ENCODE measurements around the gene PNMA6A. TPM values are rescaled to one million over a fixed set of nuclear protein-coding genes. Genes with fewer than 3 reads are reported as not detected.
"Not testable (repeated sequence)": the region's sequence is repeated elsewhere in the genome, so short reads cannot be mapped to it uniquely, and the experiment has no call there.

PNMA6A gene
- polyA plus RNA-seq, 1 of the 3 experiments (the other 2 are of a cell fraction): 0.81 TPM

GRCh38 chrX:153074935-153075334 lies 2.7 kb downstream of the PNMA6A start (continued):
- TF ChIP-seq MEF2A (IDR thresholded peaks at IDR 0.05; ENCODE audit: borderline replicate concordance, low read depth): no peak

- WGBS (ENCODE audit: low lambda C conversion rate): no CpG with 5 or more reads among the region's 14 CpGs
- POLR2A ChIA-PET: no interaction called here
Measured at GRCh38 chrX:153075366-153075765, 3.1 kb downstream of the PNMA6A start.

GRCh38 chrX:153077437-153078135 lies 5.3 kb downstream of the PNMA6A start:
- POLR2A ChIA-PET; H3K9ac ChIP-seq; H3K4me3 ChIP-seq (ENCODE audit: low read depth in 2 of 2, low read length in 1 of 2); H4K20me1 ChIP-seq (ENCODE audit: insufficient read depth); H3K9me2 ChIP-seq; H3F3A ChIP-seq (replicated peaks; ENCODE audit: insufficient read depth); H3K27me3 ChIP-seq (ENCODE audit: insufficient read depth); H3K4me2 ChIP-seq; H3K4me1 ChIP-seq (ENCODE audit: control insufficient read depth in 1 of 2, insufficient read depth in 2 of 2, low read depth in 1 of 2, low read length in 1 of 2); H2AFZ ChIP-seq (ENCODE audit: low read depth); DNase-seq; H3K79me2 ChIP-seq (ENCODE audit: insufficient read depth); H3K36me3 ChIP-seq (replicated peaks in 1 of 2; ENCODE audit: control insufficient read depth in 1 of 2, insufficient read depth in 2 of 2, low read length in 1 of 2); H3K9me3 ChIP-seq; H3K27ac ChIP-seq (ENCODE audit: low read depth in 2 of 2, low read length in 1 of 2); CTCF ChIA-PET: not testable (repeated sequence)
- no CpG with 5 or more reads among the region's 76 CpGs for WGBS (ENCODE audit: low lambda C conversion rate)

More at GRCh38 chrX:153075366-153075765, 3.1 kb downstream of the PNMA6A start:
- Histone ChIP-seq H3K9ac (no peak overlapping the region), H3K4me1 (ENCODE audit: control insufficient read depth in 1 of 2, insufficient read depth in 2 of 2, low read depth in 1 of 2, low read length in 1 of 2) (no peaks in the 10 kb centered on the region), H3K36me3 (replicated peaks in 1 of 2; ENCODE audit: control insufficient read depth in 1 of 2, insufficient read depth in 2 of 2, low read length in 1 of 2) (no peaks in the 10 kb centered on the region), H4K20me1 (ENCODE audit: insufficient read depth) (no peaks in the 10 kb centered on the region), H3K27ac (ENCODE audit: low read depth in 2 of 2, low read length in 1 of 2) (no peak overlapping the region), H3F3A (replicated peaks; ENCODE audit: insufficient read depth) (no peaks in the 10 kb centered on the region), H3K79me2 (ENCODE audit: insufficient read depth) (no peaks in the 10 kb centered on the region), H3K4me2 (no peak overlapping the region), H2AFZ (ENCODE audit: low read depth) (no peak overlapping the region), H3K9me3 (no peaks in the 10 kb centered on the region), H3K9me2 (no peaks in the 10 kb centered on the region), H3K4me3 (ENCODE audit: low read depth in 2 of 2, low read length in 1 of 2) (no peak overlapping the region), H3K27me3 (ENCODE audit: insufficient read depth) (no peaks in the 10 kb centered on the region)
- CTCF ChIA-PET: no interaction called here
- DNase-seq: no peak
- TF ChIP-seq FOXM1 (IDR thresholded peaks at IDR 0.05; ENCODE audit: low read depth): no peak

DNA sequence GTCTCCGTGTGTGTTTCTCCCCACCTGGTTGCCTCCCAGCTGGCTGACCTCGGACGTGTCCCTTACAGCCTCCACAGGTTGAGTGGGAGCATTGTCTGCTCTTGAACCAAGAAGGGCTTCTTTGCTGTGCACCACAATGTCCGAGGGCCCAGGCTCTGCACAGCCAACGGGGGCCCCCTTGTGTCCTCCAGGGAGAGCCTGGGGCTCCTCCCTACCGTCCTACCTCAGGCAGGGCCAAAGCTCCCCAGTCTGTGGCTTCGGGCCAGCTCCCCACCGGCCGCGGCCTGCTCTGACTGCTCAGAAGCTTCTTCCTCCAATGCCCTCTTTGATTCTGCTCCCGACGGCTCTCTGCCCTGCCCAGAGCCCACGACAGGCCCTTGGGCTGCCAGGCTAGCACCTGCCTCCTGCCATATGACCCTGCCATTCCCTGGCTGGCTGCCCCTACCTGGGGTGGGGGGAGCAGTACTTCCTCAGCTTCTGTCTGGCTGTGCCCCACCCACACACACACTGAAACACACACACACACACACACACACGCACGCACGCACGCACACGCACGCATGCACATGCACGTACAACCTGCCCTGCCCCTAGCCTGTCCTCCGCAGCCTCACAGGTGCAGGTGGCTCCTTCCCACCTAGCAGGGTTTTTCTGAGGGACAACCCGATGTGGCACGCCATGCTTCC lies 11.1 kb downstream of the PNMA6A start:
- H3F3A ChIP-seq (replicated peaks; ENCODE audit: insufficient read depth); DNase-seq; H3K9me3 ChIP-seq; CTCF ChIA-PET; POLR2A ChIA-PET; H3K9ac ChIP-seq; H3K4me2 ChIP-seq; H3K36me3 ChIP-seq (replicated peaks in 1 of 2; ENCODE audit: control insufficient read depth in 1 of 2, insufficient read depth in 2 of 2, low read length in 1 of 2); H3K4me3 ChIP-seq (ENCODE audit: low read depth in 2 of 2, low read length in 1 of 2); H3K79me2 ChIP-seq (ENCODE audit: insufficient read depth); H3K27ac ChIP-seq (ENCODE audit: low read depth in 2 of 2, low read length in 1 of 2); H3K4me1 ChIP-seq (ENCODE audit: control insufficient read depth in 1 of 2, insufficient read depth in 2 of 2, low read depth in 1 of 2, low read length in 1 of 2); H2AFZ ChIP-seq (ENCODE audit: low read depth); H3K9me2 ChIP-seq; H4K20me1 ChIP-seq (ENCODE audit: insufficient read depth): not testable (repeated sequence)
- WGBS (ENCODE audit: low lambda C conversion rate): no CpG with 5 or more reads among the region's 23 CpGs
- H3K27me3 ChIP-seq (ENCODE audit: insufficient read depth): peaks cover 32% of the 10 kb centered on the region; the same call in 1 of the 2 replicates

DNA sequence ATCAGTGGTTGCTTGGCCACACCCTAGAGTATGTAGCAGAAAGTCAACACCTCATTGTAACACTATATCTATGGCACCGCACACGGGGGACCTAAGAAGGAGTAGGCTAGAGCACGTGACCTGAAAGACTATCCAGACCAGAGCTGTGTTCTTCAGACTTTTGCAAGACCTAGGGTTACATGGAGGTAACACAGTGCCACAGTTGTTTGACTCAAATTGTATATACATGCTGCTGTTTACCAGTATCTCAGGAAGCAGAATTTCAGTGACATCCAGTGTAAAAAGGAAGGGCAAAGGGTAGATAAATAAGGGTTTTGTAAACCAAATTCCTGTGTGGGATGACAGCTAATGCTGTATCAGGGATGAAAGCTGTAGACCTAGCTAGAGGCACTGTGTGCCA lies 30.2 kb downstream of the PNMA6A start:
- Histone ChIP-seq H3K9ac (no peak overlapping the region), H2AFZ (ENCODE audit: low read depth) (no peak overlapping the region), H3K79me2 (ENCODE audit: insufficient read depth) (no peaks in the 10 kb centered on the region), H3K4me1 (ENCODE audit: control insufficient read depth in 1 of 2, insufficient read depth in 2 of 2, low read depth in 1 of 2, low read length in 1 of 2) (no peaks in the 10 kb centered on the region), H3K4me2 (no peak overlapping the region), H3K4me3 (ENCODE audit: low read depth in 2 of 2, low read length in 1 of 2) (no peak overlapping the region), H3K36me3 (replicated peaks in 1 of 2; ENCODE audit: control insufficient read depth in 1 of 2, insufficient read depth in 2 of 2, low read length in 1 of 2) (no peaks in the 10 kb centered on the region), H3K27ac (ENCODE audit: low read depth in 2 of 2, low read length in 1 of 2) (no peak overlapping the region), H4K20me1 (ENCODE audit: insufficient read depth) (no peaks in the 10 kb centered on the region), H3K9me2 (no peaks in the 10 kb centered on the region), H3K27me3 (ENCODE audit: insufficient read depth) (no peaks in the 10 kb centered on the region; the same call in 1 of the 2 replicates), H3K9me3 (no peaks in the 10 kb centered on the region), H3F3A (replicated peaks; ENCODE audit: insufficient read depth) (no peaks in the 10 kb centered on the region)
- TF ChIP-seq NRF1 (IDR thresholded peaks at IDR 0.05; ENCODE audit: low read depth, low read length) (no peak), RXRA (IDR thresholded peaks at IDR 0.05; ENCODE audit: borderline replicate concordance, low read depth) (no peak), EP300 (IDR thresholded peaks at IDR 0.05; ENCODE audit: borderline replicate concordance in 1 of 2, low read depth in 1 of 2, low read length in 1 of 2) (no peak), JUND (IDR thresholded peaks at IDR 0.05) (no peak), YY1 (IDR thresholded peaks at IDR 0.05; ENCODE audit: low read depth) (no peak), USF1 (IDR thresholded peaks at IDR 0.05; ENCODE audit: borderline replicate concordance, low read depth) (no peak), TEAD4 (IDR thresholded peaks at IDR 0.05; ENCODE audit: borderline replicate concordance, insufficient read depth) (no peak), IRF3 (IDR thresholded peaks at IDR 0.05; ENCODE audit: low read depth, low read length) (no peak)
- TF ChIP-seq, protein P1, sequence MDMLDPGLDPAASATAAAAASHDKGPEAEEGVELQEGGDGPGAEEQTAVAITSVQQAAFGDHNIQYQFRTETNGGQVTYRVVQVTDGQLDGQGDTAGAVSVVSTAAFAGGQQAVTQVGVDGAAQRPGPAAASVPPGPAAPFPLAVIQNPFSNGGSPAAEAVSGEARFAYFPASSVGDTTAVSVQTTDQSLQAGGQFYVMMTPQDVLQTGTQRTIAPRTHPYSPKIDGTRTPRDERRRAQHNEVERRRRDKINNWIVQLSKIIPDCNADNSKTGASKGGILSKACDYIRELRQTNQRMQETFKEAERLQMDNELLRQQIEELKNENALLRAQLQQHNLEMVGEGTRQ (IDR thresholded peaks at IDR 0.05; ENCODE audit: borderline replicate concordance, low read depth, low read length): no peak
- WGBS (ENCODE audit: low lambda C conversion rate): 22% methylated on average over 3 of the region's 3 CpGs
- POLR2A ChIA-PET: no interaction called here
- DNase-seq: no peak
- CTCF ChIA-PET: no interaction called here

All from SK-N-SH (cell line).